Posterior cingulate gyrus (tissue), 11 donors: Measurements from ENCODE around the gene CARHSP1.
A peak's percentile ranks its signal among the peaks of the same experiment; 100 is the strongest.
"Not testable (repeated sequence)": the region's sequence is repeated elsewhere in the genome, so short reads cannot be mapped to it uniquely, and the experiment has no call there.

Experiments used
- DNase-seq, 10 donors: peaks; one replicate each; pipeline versions ENCODE4 v3.0.0 to v3.0.0-alpha.2; 2020 to 2021; ENCODE audit warnings: mixed read lengths in 3 of 10
- intact Hi-C: fragments of 100-400 bp; cut with DNase I; formaldehyde crosslinking; loops from one replicate; pipeline ENCODE4 v1.15.1; 2023

CARHSP1 gene

DNA sequence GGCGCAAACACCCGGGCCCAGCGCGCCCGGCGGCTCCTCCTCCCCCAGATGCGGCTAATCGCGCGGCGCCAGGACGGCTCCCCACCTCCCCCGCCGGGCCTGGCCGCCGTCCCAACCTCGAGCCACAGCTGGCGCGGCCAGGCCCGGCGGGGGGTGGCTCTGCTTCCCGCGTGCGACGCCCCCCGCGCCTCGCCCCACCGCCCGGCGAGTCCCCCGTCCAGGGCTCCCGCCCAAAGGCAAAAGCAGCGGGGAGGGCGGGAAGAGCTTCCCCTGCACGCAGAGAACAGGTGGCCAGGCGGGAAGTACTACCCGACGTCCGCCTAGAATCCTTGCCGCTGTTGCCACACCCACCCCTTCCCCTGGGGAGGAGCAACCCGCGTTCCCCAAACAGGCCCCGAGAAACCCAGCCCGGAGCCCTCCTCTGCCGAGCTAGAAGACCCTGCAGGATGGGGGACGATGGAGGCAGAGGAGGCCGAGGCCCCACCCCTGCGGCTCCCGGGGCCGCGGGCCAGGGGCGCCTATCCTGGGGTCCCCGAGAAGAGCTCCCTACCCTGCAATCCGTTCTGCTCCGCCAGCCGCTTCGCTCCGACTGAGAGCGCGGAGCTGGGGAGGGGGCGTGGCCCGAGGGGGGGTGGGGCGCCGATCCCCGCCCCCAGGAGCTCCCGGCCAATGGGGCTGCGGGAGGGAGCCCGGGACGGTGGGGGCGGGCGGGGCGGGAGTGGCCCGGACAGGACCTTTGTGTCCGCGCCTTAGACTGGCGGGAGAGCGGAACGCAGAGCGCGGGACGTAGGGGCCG is at the start of gene CARHSP1:
Gene CARHSP1 (minus strand): TSS at position 591 of the 796 bp plus-strand sequence. CDS start 9,678 bp downstream, outside the sequence.
- peak; percentile 62 to 97 (median 72) for DNase-seq
- intact Hi-C loops = loop anchor here (1.0 kb wide), 1 partner anchor 223 kb away; the partner anchor contains the start of gene HAPSTR1

GRCh38 chr16:8917336-8917735 is 48.5 kb upstream of the CARHSP1 start:
- intact Hi-C loops = not testable (repeated sequence)

DNA sequence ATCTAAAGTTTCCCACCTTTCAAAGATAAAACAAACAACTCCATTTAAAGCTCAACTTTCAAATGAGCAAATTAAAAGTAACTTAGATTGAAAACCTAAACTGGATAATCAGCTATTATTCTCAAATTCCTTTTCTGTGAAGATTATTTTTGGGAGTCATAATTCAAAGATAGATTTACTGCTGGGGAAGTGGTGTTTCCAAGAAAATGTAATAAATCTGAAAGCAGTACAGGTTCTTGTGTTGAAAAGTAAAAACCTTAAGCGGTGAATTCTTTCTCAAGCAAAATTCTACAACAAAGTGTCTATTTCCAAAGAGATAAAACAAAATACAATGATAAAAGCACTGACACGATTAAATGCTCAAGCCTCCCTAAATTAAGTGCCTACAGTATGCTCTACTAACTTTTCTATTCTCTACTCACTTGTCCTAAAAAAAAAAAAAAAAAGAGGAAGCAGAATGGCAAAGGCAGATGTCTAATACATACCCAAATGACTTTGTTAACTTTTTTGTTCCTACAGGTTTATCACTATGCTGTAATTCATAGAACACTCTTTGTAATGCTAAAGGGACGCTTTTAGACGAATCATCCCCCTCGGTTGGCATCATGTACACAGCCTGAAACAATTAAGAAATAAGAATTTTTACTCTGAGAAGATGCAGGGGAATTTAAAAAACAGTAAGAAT is 47.9 kb upstream of the CARHSP1 start:
- DNase-seq = no peak
- intact Hi-C loops = no loop called here

More at GRCh38 chr16:8917336-8917735, 48.5 kb upstream of the CARHSP1 start:
- peak in 1 of 10 donors; percentile 74 for DNase-seq

GRCh38 chr16:8915722-8916301 is 47.0 kb upstream of the CARHSP1 start:
- no peak for DNase-seq
- intact Hi-C loops = no loop called here

- no peak for DNase-seq
- intact Hi-C loops = no loop called here
Measured at GRCh38 chr16:8914098-8914497, 45.3 kb upstream of the CARHSP1 start.

GRCh38 chr16:8912793-8913192 is 44.0 kb upstream of the CARHSP1 start:
- intact Hi-C loops = no loop called here
- peak in 1 of 10 donors; percentile 44 for DNase-seq

DNA sequence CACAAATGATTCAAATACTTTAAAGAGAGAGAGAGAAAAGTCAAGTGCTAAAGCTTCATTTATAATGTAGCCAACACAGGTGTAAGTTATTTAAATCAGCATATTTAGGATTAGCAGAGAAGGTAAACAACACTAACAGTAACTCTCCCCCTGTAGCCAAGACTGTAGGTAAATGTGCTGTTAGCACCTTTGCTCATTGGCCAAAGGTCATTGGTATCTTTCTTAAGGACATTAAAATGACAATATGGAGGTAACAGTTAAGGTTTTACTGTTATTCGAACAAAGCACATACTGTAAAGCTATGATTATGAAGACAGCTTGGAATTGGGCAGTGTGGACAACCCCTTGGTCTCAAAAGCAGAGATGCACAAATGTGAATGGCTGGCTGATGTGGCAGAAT is 42.0 kb upstream of the CARHSP1 start:
- intact Hi-C loops = no loop called here
- DNase-seq = no peak

DNA sequence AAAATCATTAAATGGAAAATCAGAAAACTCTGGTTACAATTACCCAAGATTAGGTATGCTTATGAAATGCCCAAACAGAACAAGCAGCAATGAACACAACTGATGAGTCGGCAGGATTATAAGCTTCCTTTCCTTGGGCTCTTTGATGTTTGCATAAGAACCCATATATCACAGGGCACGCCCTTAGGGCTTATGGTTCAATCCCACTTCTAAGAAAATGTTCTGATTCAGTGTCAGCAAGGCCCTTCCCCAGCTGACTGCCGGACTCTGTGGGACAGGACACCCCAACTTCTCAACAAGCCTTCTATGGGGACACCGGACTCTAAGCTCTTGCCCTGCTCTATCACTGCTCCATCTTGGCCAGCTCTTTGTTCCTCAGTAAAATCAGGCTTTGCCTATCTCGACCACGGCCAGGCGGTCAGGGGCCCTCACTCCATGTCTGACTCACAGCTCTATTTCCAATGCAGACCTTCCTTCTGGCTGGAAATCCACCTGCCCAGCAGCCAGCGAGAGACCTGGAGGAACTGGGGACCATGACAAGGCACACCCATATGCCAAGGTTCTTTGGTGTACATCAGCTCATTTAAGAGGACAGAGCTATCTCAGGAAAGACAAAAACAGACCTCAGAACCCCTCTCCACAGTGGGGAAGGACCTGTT is 40.1 kb upstream of the CARHSP1 start:
- intact Hi-C loops = no loop called here
- DNase-seq = peak in 1 of 10 donors; percentile 47

- intact Hi-C loops = no loop called here
- DNase-seq = no peak
Measured at GRCh38 chr16:8907096-8907495, 38.3 kb upstream of the CARHSP1 start.

DNA sequence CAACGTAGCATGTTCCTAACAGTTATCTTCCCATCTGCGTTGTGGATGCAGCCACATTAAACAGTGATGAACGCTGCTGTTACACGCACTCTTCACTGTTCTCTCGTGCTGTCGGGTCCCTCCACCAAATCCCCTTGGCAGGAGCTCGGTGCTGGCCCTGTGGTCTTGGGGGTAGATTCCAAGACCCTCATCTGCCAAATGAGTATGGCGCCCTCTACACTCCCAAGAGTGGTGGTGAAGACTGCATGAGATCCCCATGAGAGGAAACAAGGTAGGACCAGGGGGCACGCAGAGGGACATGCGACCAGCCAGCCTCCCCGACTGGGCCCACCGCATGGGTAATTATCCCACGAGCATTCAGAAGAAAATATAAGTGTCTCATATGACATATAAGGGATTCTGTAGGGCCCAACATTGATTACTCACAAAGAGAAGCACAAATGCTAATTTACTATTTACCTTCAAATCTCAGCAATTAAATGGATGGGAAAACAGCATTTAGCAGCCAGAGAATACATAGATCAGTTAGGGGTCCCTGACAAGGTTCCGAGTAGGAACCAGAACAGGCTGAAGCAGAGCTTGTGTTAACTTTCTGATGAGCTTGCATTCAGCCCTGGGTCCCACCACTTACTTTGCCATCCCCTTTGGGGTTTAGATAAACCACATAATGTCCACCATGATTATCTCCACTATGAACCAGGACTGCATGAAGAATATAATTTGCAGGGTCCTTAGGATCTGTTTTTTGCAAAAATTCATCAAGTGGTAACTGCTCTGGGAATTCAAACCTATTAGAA is 37.2 kb upstream of the CARHSP1 start:
- no peak for DNase-seq
- intact Hi-C loops = no loop called here

DNA sequence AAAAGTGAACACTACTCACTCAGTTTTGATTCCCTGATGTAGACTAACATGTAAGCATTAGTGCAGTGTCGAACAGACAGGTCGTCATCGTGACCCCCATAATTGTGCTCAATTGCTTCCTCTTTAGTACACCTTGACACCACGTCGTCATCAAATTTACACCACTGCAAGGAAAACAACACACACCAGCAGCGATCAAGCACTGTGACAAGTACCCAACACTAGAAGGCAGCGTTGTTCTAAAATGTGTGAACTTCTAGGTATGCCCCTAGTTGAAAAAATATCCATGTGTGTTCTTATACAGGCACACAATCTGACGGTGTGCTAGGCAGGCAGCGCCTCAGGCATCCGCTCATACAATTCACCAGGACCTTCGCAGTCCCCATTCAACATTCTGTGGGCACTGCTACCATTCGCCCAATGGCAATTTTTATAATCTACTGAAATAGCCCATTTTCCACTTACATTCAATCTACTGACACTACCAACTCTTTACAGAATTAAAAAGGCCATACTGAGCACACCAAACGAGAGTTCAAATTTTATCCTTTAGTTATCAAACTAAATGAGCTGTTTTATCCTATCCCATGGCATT is 36.5 kb upstream of the CARHSP1 start:
- intact Hi-C loops = no loop called here
- no peak for DNase-seq

GRCh38 chr16:8904018-8904430 is 35.2 kb upstream of the CARHSP1 start:
- intact Hi-C loops = no loop called here
- DNase-seq = no peak

DNA sequence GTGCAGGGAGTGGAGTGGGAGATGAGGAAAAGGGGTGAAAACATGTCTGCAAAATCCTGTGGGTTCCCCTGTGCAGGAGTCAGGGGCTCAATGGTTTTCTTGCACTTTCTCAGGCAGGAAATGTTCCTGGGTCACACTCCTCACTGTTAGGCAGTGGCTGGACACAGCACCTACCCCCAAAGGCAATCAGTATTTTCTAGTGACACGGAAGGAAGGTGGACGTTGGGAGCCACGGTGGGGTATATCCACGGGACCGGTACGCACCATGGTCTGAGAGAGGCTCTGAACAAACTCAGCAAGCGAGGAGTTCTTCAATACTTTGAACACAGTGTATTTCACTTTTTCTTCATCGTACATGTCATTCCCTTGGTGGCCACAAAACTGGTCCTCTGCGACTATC is 34.2 kb upstream of the CARHSP1 start:
- intact Hi-C loops = no loop called here
- no peak for DNase-seq

- intact Hi-C loops = no loop called here
- peak in 1 of 10 donors; percentile 5 for DNase-seq
Measured at GRCh38 chr16:8901320-8901861, 32.6 kb upstream of the CARHSP1 start.

GRCh38 chr16:8900343-8900742 is 31.5 kb upstream of the CARHSP1 start:
- intact Hi-C loops = no loop called here
- DNase-seq = no peak

DNA sequence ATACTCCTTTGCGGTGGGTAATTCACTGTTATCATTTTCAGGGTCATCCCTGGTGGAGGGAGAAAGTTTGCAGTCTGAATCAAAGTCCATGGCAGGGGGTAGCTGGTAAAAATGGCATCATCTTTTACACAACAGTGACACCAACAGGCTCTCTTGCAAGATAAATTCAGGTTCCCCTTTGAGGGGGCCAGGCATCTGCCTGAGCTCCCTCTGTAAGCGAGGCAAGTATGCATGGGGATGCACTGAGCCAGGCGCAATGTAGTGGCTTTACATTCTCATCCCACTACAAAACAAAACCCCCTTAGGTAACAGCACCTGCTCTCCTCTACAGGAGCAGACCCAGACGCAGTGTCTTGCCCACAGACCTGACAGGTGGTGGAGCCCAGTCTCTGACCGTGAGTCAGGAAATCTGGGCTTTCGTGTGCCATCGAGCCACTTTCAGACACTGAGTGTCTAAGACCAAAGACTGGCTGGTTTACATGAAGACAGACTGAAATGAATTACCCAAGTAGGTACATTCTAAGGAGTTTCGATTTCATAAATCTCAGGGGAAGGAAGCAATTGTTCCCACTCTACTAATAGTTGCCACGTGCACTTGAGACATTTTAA is 31.0 kb upstream of the CARHSP1 start:
- peak in 1 of 10 donors; percentile 41 for DNase-seq
- intact Hi-C loops = no loop called here

- DNase-seq = no peak
Measured at GRCh38 chr16:8898660-8899318, 30.0 kb upstream of the CARHSP1 start.

DNA sequence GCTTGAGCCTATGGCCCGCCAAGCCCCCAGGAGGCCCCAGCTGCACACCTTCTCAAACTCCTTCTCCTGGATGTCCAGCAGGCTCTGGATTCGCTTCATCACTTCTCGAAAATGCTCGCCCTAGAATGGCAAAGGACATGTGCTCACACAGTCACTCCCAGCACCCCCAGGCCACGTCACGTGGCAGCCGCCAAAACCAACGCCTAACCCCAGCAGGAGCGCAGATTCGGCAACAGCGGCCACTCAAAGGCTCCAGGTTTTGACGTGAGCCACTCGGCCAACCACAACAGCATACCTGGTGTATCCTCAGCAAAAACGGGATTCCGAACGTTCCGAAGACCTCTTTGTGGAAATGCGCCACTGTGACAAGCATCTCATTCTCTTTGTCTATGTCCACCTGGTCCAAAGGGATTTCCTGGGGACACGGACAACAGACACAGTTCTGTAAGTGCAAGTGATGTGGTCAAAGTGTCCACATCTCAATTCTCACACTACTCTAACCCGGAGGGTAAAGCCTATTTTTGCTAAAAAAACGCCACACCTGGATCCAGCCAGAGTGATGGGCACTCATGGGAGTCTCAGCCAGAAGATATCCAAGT is 26.0 kb upstream of the CARHSP1 start:
- peak in 2 of 10 donors; percentile 19 to 76 for DNase-seq
- intact Hi-C loops = loop anchor here (5.0 kb wide), 1 partner anchor 323 kb away; no protein-coding TSS in a partner anchor

More at GRCh38 chr16:8898660-8899318, 30.0 kb upstream of the CARHSP1 start:
- intact Hi-C loops = no loop called here
